Hematopoietic multipotent progenitor cell treated with erythropoietin and hydrocortisone succinate and interleukin-3 and kit ligand, for 4 days (in vitro differentiated cells): ENCODE measurements around the gene ARPC5.
"Not testable (repeated sequence)": the region's sequence is repeated elsewhere in the genome, so short reads cannot be mapped to it uniquely, and the experiment has no call there.

ENCODE experiments used
- DNase-seq: peaks from one replicate; pipeline ENCODE4 v3.0.0-alpha.2; 2015

ARPC5 gene

DNA sequence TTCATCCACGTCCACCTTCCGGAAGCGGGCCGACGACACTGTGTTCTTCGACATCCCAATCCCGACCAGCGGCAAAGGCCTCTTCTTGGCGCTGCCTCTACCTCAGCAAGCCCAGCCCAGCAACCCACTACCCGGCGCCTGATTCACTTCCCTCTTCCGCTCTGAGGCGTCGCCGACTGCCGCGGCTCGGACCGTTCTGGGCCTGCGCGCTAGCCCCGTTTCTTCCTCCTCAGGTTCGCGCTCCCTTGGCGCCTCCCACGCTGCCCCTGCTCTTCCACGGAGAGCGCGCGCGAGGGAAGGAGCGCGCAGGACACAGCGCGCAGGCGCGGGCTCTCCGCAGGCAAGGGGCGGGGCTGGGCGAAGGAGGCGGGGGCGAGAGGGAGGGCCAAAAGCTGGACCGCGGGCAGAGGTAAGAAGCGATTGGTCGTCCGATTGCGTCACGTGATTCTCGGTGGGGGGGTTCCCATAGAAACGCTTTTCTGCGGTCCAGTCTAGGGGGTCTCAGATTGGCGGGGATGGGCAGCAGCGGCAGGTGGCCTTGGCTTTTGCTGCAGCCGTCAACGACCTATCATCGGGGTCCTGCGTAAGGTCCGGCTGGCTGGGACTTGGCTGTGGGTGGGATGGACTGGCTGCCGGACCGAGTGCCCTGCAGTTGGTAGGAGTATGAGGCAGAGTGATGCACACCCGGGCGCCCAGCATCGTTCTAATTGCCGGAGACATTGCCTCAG, at the start of gene ARPC5:
Gene ARPC5, minus strand, starts transcription at position 178 of the 728 bp plus-strand sequence. Its CDS starts 124 bp downstream, at position 54.
- peak; percentile 98 for DNase-seq

DNA sequence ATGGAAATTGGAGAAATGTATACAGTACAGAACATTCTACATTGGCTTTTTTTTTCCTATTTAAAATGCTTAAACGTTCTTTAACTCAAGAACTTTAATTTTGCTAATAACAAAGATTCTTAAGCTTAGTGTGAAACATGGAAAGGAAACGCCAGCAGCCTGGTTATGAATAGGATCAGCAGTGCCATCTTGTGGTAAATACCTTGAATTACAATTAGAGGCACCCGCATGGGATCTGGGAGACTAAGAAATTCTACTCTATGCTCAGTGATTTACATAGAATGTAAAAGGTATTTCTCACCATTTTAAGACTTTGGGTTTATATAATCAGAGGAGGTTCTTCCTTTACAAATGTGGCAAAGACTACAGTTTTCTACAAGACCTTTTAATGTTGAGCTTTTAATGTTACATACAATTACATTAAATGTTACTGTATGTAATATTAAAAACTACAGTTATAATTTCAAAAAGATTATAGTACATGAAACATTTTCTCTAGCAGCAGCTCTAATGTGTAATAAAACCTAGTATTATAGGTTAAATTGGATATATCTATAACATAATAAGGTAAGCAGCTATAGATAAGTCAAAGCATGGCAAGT, 49.6 kb upstream of the ARPC5 start:
- DNase-seq, result peak; percentile 82

DNA sequence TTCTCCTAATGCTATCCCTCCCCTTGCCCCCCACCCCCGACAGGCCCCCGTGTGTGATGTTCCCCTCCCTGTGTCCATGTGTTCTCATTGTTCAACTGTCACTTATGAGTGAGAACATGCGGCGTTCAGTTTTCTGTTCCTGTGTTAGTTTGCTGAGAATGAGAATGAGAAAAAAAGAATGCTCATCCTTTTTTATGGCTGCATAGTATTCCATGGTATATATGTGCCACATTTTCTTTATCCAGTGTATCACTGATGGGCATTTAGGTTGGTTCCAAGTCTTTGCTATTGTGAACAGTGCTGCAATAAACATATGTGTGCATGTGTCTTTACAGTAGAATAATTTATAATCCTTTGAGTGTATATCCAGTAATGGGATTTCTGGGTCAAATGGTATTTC, 43.8 kb upstream of the ARPC5 start:
- not testable (repeated sequence) for DNase-seq

DNA sequence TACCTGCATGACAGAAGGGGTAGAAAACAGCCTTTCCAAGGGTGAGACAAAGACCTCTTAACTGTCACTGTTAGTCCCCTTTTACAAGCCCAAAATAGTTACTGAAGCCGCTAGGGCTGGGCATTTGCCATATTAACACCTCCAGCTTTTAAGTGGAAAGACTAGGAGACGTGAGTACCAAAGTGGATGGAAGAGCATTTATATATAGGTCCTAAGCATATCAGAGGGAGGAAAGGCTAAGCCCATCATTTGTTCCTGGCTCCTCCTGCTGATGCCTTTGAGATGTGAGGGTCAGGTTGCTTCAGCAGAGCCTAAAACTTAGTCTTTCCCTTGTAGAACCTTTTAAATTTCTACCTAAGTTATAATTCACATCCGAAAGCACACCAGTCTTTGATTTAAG, 43.2 kb upstream of the ARPC5 start:
- no peak for DNase-seq

DNA sequence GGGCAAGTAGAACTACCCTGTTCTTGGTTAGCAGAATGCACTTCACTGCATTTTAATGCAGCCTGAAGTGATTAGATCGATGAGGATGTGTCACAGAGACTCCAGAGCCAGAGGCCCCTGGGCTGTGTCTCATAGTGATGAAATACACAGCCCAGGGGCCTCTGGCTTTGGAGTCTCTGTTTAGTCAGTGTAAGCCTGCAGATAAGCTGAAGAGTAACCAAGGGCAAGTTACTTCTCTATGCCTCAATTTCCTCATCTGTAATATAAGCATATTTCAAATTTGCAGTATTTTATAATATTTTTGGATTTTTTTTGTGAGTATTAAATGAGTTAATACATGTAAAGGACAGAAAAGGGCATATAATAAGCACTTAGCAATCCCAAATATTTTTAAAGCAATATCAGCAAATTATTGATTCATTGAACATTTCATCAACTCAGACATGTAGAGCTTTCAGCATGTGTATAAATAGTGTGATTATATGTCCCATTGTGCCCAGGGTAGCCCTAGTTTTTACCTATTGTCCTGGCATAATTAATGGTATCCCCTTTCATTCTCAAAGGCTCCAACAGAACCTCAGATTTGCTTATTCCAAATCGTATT, 41.1 kb upstream of the ARPC5 start:
- DNase-seq, result no peak

DNA sequence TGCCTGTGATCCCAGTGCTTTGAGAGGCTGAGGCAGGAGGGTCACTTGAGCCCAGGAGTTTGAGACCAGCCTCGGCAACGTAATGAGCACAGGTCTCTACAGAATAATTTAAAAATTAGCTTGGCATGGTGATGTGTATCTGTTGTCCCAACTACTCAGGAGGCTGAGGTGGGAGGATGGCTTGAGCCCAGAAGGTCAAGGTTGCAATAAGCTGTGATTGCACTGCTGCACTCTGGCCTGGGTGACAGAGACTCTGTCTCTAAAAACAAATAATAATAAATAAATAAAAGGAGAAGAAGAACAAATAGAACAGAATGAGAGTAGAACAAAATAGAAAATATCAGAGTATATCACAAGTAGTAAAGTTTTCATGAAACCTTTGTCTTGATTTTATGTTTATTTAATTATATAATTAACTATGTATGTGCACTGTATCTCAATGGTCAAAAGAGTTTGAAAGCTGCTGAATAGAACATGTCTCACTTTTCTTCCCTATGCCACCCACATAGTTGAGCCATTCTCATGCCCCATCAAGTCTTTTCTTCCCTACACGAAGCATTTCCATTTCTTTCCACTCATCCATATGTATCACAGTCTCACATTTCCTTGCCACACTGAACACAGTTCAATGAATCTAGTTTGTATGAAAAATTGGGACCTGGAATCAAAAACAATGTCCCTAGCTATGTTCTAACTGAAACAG, 40.5 kb upstream of the ARPC5 start:
- no peak for DNase-seq

DNA sequence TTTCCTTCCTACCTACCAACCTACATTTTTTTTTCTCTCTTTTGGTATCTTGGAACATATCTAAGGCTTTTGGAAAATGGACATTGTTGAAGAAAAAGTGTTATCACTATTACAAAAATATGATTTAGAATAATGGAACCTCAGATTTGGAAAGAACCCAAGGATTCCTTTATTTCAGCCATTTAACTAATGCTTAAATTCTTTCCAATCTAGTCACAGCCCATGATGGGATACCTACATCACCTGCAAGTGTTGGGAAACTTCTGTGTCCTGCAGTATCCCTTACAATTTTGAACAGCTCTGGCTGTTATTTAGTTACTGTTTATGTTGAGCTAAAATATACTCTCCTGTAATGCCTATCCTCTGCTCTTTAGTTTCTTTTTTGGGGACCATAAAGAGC, 39.8 kb upstream of the ARPC5 start:
- DNase-seq, result no peak

DNA sequence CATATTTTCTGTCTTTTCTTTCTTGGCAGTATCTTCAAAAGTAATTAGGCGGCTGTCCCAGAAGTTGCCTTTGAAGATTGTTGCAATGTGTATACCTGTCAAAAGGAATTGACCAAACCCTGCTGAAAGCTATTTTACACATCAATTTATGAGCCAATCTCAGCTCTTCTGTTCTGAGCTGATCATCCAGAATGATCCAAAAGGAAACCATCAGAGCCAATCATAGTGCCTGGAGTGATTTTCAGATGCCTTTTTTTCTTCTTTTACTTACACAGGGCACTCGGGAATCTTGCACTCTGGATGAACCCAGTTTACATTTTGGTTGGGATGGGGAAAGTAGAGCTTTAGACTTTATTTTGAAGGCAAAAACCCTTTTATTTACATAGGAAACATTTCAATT, 39.3 kb upstream of the ARPC5 start:
- no peak for DNase-seq

DNA sequence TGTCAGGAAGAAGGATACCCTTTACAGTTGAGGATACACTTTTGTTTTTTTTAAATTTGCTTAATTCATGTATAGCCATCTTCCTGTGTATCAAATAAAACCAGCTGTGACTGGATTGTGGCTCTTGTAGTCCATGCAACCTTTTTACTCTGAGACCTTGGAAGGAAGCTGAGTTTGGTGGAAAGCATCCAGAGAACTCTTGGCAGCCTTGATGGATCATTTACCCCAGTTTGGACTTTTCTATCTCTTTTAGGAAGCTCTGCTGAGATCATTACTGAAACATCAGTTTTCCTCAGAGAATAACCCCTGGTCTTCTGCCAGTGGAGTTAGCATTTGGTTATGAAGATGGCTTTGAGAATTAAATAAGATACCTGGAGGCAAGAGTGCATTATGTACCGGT, 38.8 kb upstream of the ARPC5 start:
- no peak for DNase-seq

DNA sequence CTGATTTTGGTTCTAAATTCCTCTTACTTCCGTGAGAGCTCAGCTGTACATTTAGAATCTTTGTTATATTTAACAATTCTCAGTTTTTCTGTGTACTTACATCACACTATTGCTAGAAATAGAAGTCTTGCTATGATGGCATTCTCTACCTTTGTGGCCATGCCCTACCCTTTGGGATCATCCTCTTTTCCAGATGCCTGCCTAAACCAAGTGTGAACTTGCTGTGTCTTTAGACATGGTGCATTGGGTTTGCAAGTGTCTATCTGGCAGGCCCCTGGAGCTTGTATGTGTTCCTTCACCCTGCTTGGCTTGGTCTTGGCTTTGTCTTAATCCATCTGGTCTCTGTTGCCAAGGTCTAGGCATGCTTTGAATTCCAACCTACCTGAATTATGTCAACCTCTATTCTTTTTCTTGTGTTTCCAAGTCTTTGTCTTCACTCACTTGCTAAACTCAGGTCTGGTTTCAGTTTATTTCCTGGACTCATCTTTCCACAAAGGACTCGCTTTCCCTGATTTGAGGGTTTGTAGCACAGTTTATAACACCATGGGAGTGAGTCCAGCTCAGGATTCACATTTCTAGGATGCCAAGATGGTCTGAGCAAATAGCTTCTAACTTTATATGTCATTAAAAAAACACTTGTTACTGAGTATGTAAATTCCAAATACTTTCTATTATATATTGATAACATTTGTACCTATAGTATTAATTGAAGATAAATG, 38.2 kb upstream of the ARPC5 start:
- DNase-seq, result no peak

DNA sequence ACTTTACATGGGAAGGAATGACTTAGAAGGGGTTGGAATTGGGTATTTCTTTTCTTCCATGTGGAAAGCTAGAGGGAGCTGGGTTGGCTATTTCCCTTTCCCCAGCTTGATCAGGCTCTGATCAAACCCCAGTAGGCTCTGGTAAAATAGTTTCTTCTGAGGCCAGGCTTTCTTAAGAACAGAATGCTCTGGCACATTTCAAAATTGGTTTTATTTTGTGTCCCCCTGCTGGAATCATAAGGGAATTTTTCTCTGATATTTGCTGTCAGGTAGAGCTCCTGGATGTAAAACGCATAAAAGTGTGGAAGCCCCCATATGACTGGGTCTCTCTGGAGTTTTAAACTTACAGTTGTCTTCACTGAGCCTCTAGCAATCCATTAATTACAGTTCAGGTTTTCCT, 34.6 kb upstream of the ARPC5 start:
- no peak for DNase-seq

DNA sequence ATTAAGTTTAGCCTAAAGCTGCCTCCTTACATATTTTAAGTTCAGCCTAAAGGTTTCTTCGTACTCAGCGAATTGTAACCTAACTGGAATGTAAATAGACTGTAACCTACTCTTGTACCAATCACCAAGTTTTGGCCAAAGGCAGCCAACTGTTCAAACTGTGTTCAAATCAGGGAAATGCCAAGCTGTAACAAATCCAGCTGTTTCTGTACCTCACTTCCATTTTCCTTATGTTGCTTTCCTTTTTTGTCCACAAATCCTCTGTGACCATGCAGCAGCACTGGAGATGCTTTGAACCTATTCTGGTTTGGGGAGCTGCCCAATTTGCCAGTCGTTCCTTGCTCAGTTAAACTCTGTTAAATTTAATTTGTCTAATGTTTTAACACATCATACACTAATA, 20.8 kb upstream of the ARPC5 start:
- no peak for DNase-seq

DNA sequence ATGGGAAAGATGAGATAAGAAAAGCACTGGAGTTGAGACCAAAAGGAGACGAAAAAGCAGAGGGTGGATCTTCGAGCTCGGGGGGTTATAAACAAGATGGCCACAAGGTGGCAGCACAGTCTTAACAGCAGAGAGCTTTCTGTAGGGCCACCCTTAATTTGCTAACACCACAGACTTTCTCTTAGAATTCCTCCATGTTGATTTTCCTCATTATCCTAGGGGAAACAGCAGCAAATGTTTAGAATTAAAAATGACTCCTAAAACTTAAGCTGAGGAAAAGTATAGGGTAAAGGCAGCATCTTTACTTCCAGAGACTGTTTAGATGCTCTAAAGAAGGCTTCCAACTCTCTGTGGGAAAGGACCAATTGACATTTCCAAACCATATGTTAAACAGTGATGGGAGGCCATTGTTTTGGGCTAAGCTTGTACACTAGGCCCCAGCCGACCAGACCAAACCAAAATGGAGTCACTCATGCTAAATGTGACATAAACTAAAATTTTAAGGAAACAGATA, 20.0 kb upstream of the ARPC5 start:
- DNase-seq, result peak; percentile 86

DNA sequence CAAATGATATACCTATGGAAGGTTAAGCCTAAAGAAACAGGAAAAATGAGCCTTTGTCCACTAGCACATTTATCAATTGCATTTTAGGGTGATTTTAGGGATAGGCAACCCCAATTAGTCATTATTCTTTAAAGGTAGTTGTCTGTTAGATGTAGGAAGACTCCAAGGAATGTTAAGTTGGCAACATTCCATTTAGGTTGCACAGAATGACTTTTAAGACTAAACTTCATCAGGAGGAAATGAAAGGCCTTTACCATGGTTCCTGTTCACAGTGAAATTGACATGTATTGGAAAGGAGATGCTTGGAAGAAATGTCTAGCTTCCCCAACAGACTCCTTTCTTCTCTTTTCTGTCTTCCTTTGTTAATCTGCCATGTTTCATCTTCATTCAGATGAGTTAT, 19.1 kb upstream of the ARPC5 start:
- no peak for DNase-seq

DNA sequence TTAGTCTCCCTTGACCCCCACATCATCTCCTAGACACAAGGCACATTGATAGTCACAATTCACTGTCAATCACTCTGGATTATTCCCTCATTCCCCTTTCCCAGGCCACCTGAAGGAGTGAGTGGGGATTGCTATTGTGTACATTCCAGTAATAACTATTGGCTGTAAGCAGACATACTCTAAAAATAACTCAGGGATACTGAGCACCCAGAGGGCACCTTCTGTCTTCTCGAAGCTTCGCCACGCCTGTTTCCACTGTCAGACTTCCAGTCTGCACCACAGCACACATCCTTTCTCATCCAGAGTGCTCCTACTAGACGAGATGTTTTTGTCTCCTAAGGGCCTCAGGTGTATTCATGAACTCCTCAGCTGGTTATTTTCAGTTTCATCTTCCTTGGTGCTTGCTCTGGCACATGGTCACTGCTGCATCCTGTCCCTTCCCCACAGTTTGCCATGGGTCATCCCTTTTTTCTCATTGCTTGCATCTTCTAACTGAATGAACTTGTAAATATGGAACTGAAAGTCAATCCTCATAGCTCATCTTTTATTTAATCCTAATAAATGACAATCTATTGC, 18.4 kb upstream of the ARPC5 start:
- DNase-seq, result no peak

DNA sequence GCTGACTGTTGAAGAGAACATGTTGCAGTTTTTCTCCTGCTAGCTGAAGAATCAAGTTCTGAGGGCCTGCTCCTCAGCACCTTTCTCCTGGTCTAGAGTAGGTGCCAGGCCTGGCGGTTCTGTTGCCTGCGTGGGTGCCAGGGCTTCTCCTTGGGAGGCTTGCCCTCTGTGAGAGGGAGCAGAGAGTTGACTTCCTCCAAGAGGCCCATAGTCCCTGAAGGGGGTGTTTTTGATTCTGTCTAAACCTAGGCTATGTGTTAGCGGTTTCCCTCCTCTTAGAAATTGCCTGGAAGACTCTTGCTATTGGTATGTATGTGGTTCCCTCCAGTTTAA, 17.8 kb upstream of the ARPC5 start:
- DNase-seq, result no peak

DNA sequence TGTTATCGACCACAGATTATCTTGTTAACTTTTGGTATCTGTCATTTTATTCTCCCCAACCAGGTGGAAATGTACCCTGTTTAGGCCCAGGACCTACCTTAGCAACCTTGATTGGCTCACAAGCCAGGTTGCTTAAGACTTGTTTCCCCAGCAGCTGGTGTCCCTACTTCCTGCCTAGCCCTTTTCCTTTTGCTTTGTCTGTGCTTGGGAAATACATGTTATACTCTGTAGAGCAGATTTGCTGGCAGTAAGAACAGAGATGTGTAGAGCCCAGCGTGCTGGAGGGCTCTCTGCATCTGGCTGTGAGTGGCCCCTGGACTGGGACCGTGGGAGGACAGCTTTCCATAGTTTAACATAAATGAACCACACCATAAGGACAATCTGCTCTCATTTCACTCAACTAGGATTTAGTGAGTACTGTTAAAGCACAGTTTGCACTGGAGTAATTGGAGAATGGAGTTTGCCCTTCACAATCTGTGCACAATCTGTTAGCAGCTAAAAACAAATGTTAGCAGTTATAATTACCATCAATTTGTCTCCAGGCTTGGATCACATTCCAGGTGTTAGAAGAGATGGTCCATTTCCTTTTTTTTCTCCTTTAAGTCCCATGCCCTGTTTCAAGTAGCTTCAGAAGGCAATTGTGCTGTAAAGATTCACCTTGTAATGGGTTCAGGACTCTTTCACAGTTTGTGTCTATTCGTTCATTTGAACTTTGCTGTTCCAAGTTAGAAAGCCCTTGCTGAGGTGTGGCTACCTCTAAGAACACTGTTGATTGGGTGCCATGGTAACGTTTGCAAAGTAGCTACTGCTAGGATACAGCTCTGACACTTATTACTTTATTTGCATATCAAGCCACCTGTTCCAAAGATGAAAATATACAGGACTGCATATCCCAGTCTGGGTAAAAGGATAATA, 17.2 kb upstream of the ARPC5 start, which contains the start of gene APOBEC4:
Gene APOBEC4, minus strand, starts transcription at position 770 of the 915 bp plus-strand sequence. CDS start 4,535 bp downstream, outside the sequence.
- no peak for DNase-seq

DNA sequence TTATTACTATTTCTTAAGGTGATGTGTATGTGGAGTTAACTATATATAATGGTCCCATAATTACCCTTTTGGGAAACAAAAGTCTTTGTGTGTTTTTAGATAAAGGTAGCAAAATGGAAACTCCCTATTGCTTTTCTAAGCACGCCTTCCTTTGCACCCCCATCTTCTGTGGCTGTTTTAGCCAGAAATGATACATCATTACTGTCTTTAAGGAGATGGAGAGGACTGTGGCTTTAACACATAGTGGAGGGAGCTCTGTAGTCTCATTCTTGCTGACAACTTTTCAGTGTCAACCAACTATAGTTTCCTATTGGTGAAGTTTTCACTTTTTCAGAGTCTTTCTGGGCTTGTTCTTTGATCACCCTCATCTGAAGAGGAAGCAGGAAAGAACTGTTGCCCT, 16.5 kb upstream of the ARPC5 start:
- no peak for DNase-seq

DNA sequence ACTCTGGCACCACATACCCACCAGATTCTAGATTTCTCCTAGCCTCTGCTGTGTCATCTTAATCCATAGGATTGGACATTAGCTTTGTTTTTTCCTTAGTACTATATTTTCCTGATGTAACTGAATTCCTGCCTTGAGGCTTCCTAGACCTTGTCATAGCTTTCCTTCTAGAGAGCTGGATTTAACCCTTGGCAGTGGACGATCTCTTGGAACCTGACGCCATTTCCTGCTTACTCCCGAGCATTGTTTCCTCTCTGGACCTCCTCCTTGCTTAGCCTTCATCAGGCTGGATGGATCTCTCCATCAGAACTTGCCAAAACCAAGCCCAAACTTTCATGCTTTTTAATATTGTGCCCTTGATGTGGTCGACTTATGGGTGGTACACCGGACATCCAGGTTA, 16.0 kb upstream of the ARPC5 start:
- DNase-seq, result no peak

DNA sequence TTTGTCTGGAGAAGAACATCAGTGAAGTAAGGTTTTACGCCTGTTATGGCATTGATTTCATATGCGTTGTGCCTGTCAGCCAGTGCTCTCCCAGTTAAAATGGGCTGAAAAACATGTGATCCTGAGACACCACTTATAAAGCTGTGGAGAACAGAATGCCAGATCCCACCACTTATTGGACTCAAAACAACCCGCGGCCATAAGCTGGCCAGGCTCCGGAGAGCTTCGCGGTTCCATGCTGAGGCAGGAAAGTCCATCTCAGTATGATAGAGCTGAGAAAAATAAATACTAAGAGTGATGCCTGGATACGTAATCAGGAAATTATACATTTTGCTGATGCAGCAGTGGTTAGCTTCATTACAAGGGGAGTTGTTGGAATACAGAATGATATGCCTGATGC, 12.5 kb upstream of the ARPC5 start:
- DNase-seq, result no peak

DNA sequence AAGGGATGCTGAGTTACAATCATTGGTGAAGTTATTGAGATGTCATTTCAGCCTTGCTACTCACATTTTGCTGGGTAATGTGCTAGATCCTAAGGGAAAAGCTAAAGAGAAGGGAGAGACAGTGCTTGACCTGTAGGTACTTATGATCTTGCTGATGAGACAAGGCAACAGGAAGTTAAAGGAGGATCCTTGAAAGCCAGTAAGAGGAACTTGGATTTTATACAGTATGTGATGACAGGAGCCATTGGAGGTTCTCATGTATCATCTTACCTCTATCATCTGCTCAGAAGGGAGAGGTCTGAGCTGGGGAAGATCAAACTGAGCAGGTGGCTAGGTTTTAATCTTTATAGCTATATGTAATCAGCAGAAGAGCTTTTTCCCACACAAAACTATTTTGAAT, 11.2 kb upstream of the ARPC5 start:
- DNase-seq, result no peak
